ENCODE data around the gene SEMA5A.

SEMA5A gene

GRCh38 chr5:9118852-9119251 lies 427.0 kb downstream of the SEMA5A start:
- DNase-seq (ENCODE audit: low read depth), result no peak
- H3K4me3 ChIP-seq (ENCODE audit: low read length), result no peak overlapping the region
- TF ChIP-seq CTCF (conservative IDR thresholded peaks at IDR 0.05; ENCODE audit: low read length), result no peak

DNA sequence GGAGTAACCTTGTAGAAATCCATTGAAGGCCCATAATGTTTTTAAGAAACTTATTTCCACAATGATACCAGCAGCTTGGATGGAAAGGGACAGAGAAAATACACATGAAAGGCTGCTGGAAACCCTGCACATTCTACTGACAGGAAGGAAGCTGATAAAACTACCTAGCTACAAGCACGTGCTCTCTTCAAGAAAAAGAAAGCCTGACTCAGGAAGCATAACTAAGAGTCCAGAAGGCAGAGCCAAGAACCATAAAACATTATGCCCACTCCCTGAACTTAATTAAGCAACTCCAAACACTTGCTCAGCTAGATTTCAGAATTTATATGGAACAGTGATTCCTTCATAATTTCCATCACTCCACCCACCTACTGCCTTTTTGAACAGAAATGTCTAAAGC lies 430.8 kb downstream of the SEMA5A start:
- no peak for DNase-seq (ENCODE audit: low read depth)

GRCh38 chr5:9112520-9113291 lies 433.2 kb downstream of the SEMA5A start:
- DNase-seq (ENCODE audit: low read depth), result peak; percentile 16
- no peak overlapping the region for H3K4me3 ChIP-seq (ENCODE audit: low read length)
- no peak for TF ChIP-seq CTCF (conservative IDR thresholded peaks at IDR 0.05; ENCODE audit: low read length)

More for the DNA sequence above, 430.8 kb downstream of the SEMA5A start:
- no peak overlapping the region for H3K4me3 ChIP-seq (ENCODE audit: low read length)
- TF ChIP-seq CTCF (conservative IDR thresholded peaks at IDR 0.05; ENCODE audit: low read length), result no peak

- peak; percentile 73 for DNase-seq (ENCODE audit: low read depth)
- H3K4me3 ChIP-seq (ENCODE audit: low read length), result no peak overlapping the region
- TF ChIP-seq CTCF (conservative IDR thresholded peaks at IDR 0.05; ENCODE audit: low read length), result no peak
Measured at GRCh38 chr5:9108162-9108561, 437.7 kb downstream of the SEMA5A start.

GRCh38 chr5:9105851-9106250 lies 440.0 kb downstream of the SEMA5A start:
- DNase-seq (ENCODE audit: low read depth), result no peak
- no peak for TF ChIP-seq CTCF (conservative IDR thresholded peaks at IDR 0.05; ENCODE audit: low read length)
- H3K4me3 ChIP-seq (ENCODE audit: low read length), result no peak overlapping the region

GRCh38 chr5:9104571-9105339 lies 441.1 kb downstream of the SEMA5A start:
- no peak for DNase-seq (ENCODE audit: low read depth)
- no peak overlapping the region for H3K4me3 ChIP-seq (ENCODE audit: low read length)
- no peak for TF ChIP-seq CTCF (conservative IDR thresholded peaks at IDR 0.05; ENCODE audit: low read length)

GRCh38 chr5:9103290-9103689 lies 442.6 kb downstream of the SEMA5A start:
- no peak for DNase-seq (ENCODE audit: low read depth)
- no peak for TF ChIP-seq CTCF (conservative IDR thresholded peaks at IDR 0.05; ENCODE audit: low read length)
- H3K4me3 ChIP-seq (ENCODE audit: low read length), result no peak overlapping the region
